IMR-90 (cell line): ENCODE data around the gene EVI5. TPM values are rescaled to one million over a fixed set of nuclear protein-coding genes. Genes with fewer than 3 reads are reported as not detected.

Experiments
- ATAC-seq: fragments of 200-7000 bp; cut with Tn5 transposase; 2 replicates; pipeline ENCODE4 v1.9.1; 2020; ENCODE audit warnings: low read depth, mild to moderate bottlenecking, moderate library complexity
- BruUV-seq: library from RNA; stranded (reverse); fragments of 400-500 nt; replicated peaks from 2 replicates; lab custom pipeline; 2021; lab: Mats Ljungman, UMichigan
- CTCF ChIA-PET: fragments of 300-600 bp; formaldehyde crosslinking; extraction: SDS; loops from one replicate; lab custom pipeline; 2021; ENCODE audit warnings: antibody characterized with exemption; lab: Yijun Ruan, JAX
- POLR2A ChIA-PET: fragments of 300-600 bp; sonication (Branson Sonifier 250); formaldehyde crosslinking; loops from one replicate; lab custom pipeline; 2022; ENCODE audit warnings: antibody characterized with exemption; ENCODE audit not compliant: unreplicated experiment; lab: Charles Lee
- DNase-seq: peaks from one replicate; pipeline ENCODE4 v3.0.0; 2013
- H2AFZ ChIP-seq: replicated peaks from 2 replicates; pipeline ENCODE3; 2013; ENCODE audit warnings: low read length, mild to moderate bottlenecking; ENCODE audit not compliant: poor library complexity
- H2AK5ac ChIP-seq: 2 replicates; pipeline ENCODE4 v1.6.1; 2013; ENCODE audit warnings: low read depth, low read length, inconsistent platforms
- H2AK9ac ChIP-seq: replicated peaks from 2 replicates; pipeline ENCODE3; 2013; ENCODE audit warnings: mild to moderate bottlenecking, low read depth, low read length, moderate library complexity; ENCODE audit not compliant: poor library complexity
- H2BK120ac ChIP-seq: 2 replicates; pipeline ENCODE4 v1.6.1; 2013; ENCODE audit warnings: low read depth, low read length, inconsistent platforms
- H2BK15ac ChIP-seq: 3 replicates; pipeline ENCODE4 v1.6.1; 2013; ENCODE audit warnings: low read depth, low read length, inconsistent platforms
- H2BK20ac ChIP-seq: 2 replicates; pipeline ENCODE4 v1.6.1; 2013; ENCODE audit warnings: low read depth, mild to moderate bottlenecking, inconsistent platforms, low read length, moderate library complexity
- H2BK5ac ChIP-seq: 2 replicates; pipeline ENCODE4 v1.6.1; 2013; ENCODE audit warnings: mild to moderate bottlenecking, low read depth, low read length, inconsistent platforms; ENCODE audit not compliant: poor library complexity, severe bottlenecking
- H3K14ac ChIP-seq: replicated peaks from 2 replicates; pipeline ENCODE4 v1.6.1; 2013; ENCODE audit warnings: low read depth, low read length, inconsistent platforms
- H3K18ac ChIP-seq: 2 replicates; pipeline ENCODE4 v1.6.1; 2013; ENCODE audit warnings: low read depth, low read length, control low read depth
- H3K23ac ChIP-seq: 2 replicates; pipeline ENCODE4 v1.6.1; 2013; ENCODE audit warnings: low read depth, low read length, inconsistent platforms
- H3K27ac ChIP-seq: 2 replicates; pipeline ENCODE4 v1.5.1; 2013; ENCODE audit warnings: mild to moderate bottlenecking, control low read depth, low read length; ENCODE audit not compliant: insufficient read depth
- H3K27me3 ChIP-seq: 2 replicates; pipeline ENCODE4 v1.6.1; 2013; ENCODE audit warnings: low read length; ENCODE audit not compliant: control insufficient read depth, insufficient read depth
- H3K36me3 ChIP-seq: 2 replicates; pipeline ENCODE4 v1.6.1; 2013; ENCODE audit warnings: low read length, mixed read lengths; ENCODE audit not compliant: control insufficient read depth, insufficient read depth
- H3K4ac ChIP-seq: 2 replicates; pipeline ENCODE4 v1.6.1; 2013; ENCODE audit warnings: low read depth, low read length, inconsistent platforms
- H3K4me1 ChIP-seq: 2 replicates; pipeline ENCODE4 v1.6.1; 2013; ENCODE audit warnings: low read length, mixed read lengths; ENCODE audit not compliant: control insufficient read depth, insufficient read depth
- H3K4me2 ChIP-seq: 2 replicates; pipeline ENCODE4 v1.6.1; 2013; ENCODE audit warnings: low read depth, mild to moderate bottlenecking, control low read depth, low read length, moderate library complexity
- H3K4me3 ChIP-seq: 2 replicates; pipeline ENCODE4 v1.5.1; 2013; ENCODE audit warnings: low read depth, mild to moderate bottlenecking, control low read depth, low read length, moderate library complexity; ENCODE audit not compliant: insufficient read depth
- H3K56ac ChIP-seq: 2 replicates; pipeline ENCODE4 v1.6.1; 2013; ENCODE audit warnings: low read length, inconsistent platforms; ENCODE audit not compliant: insufficient read depth; ENCODE audit errors: extremely low read depth
- H3K79me1 ChIP-seq, 2 experiments: 2 replicates each; pipeline ENCODE4 v1.6.1; 2013; ENCODE audit warnings: low read length in 2 of 2, inconsistent platforms in 1 of 2, low read depth in 1 of 2
- H3K9ac ChIP-seq: 2 replicates; pipeline ENCODE4 v1.6.1; 2013; ENCODE audit warnings: low read depth, low read length, control low read depth
- H3K9me1 ChIP-seq: 2 replicates; pipeline ENCODE4 v1.6.1; 2013; ENCODE audit warnings: low read length, inconsistent platforms; ENCODE audit not compliant: insufficient read depth
- H3K9me3 ChIP-seq: 2 replicates; pipeline ENCODE4 v1.6.1; 2013; ENCODE audit warnings: low read length; ENCODE audit not compliant: control insufficient read depth, insufficient read depth
- H4K20me1 ChIP-seq: 2 replicates; pipeline ENCODE4 v1.6.1; 2013; ENCODE audit warnings: low read length, inconsistent platforms; ENCODE audit not compliant: insufficient read depth
- H4K5ac ChIP-seq: 2 replicates; pipeline ENCODE4 v1.6.1; 2013; ENCODE audit warnings: mild to moderate bottlenecking, low read depth, low read length, control low read depth
- H4K8ac ChIP-seq, 2 experiments: 2 replicates each; pipeline ENCODE4 v1.6.1; 2013; ENCODE audit warnings: low read depth in 2 of 2, low read length in 2 of 2, control low read depth in 1 of 2, inconsistent platforms in 1 of 2
- H4K91ac ChIP-seq: 2 replicates; pipeline ENCODE4 v1.6.1; 2013; ENCODE audit warnings: low read depth, low read length, inconsistent platforms; ENCODE audit not compliant: insufficient read depth
- BHLHE40 ChIP-seq: fragments of 150-350 bp; IDR thresholded peaks from 2 replicates; pipeline ENCODE4 v1.6.1; 2016; ENCODE audit warnings: mild to moderate bottlenecking, low read depth, low read length
- CEBPB ChIP-seq: IDR thresholded peaks from 2 replicates; pipeline ENCODE4 v1.6.1; 2012; ENCODE audit warnings: low read depth, low read length, improper control_type of control experiment
- FOS ChIP-seq: fragments of 150-350 bp; IDR thresholded peaks from 2 replicates; pipeline ENCODE4 v1.6.1; 2016; ENCODE audit warnings: low read depth, low read length
- MAFK ChIP-seq: IDR thresholded peaks from 2 replicates; pipeline ENCODE4 v1.6.1; 2012; ENCODE audit warnings: low read depth, low read length, improper control_type of control experiment
- MAZ ChIP-seq: IDR thresholded peaks from 2 replicates; pipeline ENCODE4 v1.6.1; 2012; ENCODE audit warnings: low read depth, mild to moderate bottlenecking, low read length, improper control_type of control experiment, moderate library complexity, borderline replicate concordance
- RAD21 ChIP-seq: IDR thresholded peaks from 2 replicates; pipeline ENCODE4 v1.6.1; 2012; ENCODE audit warnings: low read length, improper control_type of control experiment
- RCOR1 ChIP-seq: IDR thresholded peaks from 2 replicates; pipeline ENCODE4 v1.6.1; 2012; ENCODE audit warnings: mild to moderate bottlenecking, low read length, improper control_type of control experiment; ENCODE audit not compliant: insufficient replicate concordance
- SMC3 ChIP-seq: fragments of 150-350 bp; IDR thresholded peaks from 2 replicates; pipeline ENCODE4 v1.6.1; 2016; ENCODE audit warnings: low read depth, mild to moderate bottlenecking, antibody characterized with exemption, low read length, moderate library complexity
- USF2 ChIP-seq: fragments of 150-350 bp; IDR thresholded peaks from 2 replicates; pipeline ENCODE4 v1.6.1; 2017; ENCODE audit warnings: mild to moderate bottlenecking, antibody characterized with exemption, low read length, low read depth
- WGBS, 2 experiments: methylation state at CpG; one replicate each; pipeline versions ENCODE4 v1.1.5 to v1.1.7; 2013; ENCODE audit warnings: missing lambda C conversion rate in 2 of 2; ENCODE audit not compliant: insufficient read length in 1 of 2; ENCODE audit errors: extremely low coverage in 2 of 2; 5-methylcytosine and 5-hydroxymethylcytosine counted together
- dilution Hi-C: fragments of 300-500 bp; cut with HindIII; formaldehyde crosslinking; loops from one replicate; pipeline ENCODE4 v1.14.3; 2018; ENCODE audit warnings: low sequenced_read_pairs; ENCODE audit not compliant: unreplicated experiment
- in situ Hi-C: fragments of 300-500 bp; cut with MboI; formaldehyde crosslinking; loops from 3 replicates; pipeline ENCODE4 v1.14.3; 2019; ENCODE audit warnings: low sequenced_read_pairs, inconsistent platforms, mixed read lengths
- intact Hi-C: fragments of 100-400 bp; cut with micrococcal nuclease; formaldehyde crosslinking; loops from 2 replicates; pipeline ENCODE4 v1.10.0; 2022
- polyA plus RNA-seq, 3 experiments: library from polyadenylated mRNA; depleted of rRNA; stranded (reverse); fragments of >200 nt; gene quantifications; 2 replicates each; pipeline ENCODE4 v1.2.3, GENCODE V29; 2012; ENCODE audit warnings: low replicate concordance in 1 of 3
- total RNA-seq: library from RNA; depleted of rRNA; stranded (reverse); fragments of >200 nt; gene quantifications from 2 replicates; pipeline ENCODE4 v1.2.3, GENCODE V29; 2012
- TF ChIP-seq, protein P1 (sequence below): fragments of 150-350 bp; IDR thresholded peaks from 2 replicates; pipeline ENCODE4 v1.6.1; 2016; ENCODE audit warnings: low read depth, mild to moderate bottlenecking, low read length, moderate library complexity, borderline replicate concordance

Gene EVI5
- total and polyA plus RNA-seq, 2 of the 4 experiments (the other 2 are of a cell fraction) = 13.9 to 26.9 TPM

GRCh38 chr1:92707292-92707691, 77.6 kb downstream of the EVI5 start:
- in situ Hi-C loops = no loop called here

More at GRCh38 chr1:92707292-92707691, 77.6 kb downstream of the EVI5 start:
- Histone ChIP-seq H3K9me3 (no peaks in the 10 kb centered on the region), H3K14ac (no peak overlapping the region), H2BK20ac (no peak overlapping the region), H4K5ac (no peak overlapping the region), H3K23ac (no peak overlapping the region), H2AK5ac (no peak overlapping the region), H3K36me3 (no peaks in the 10 kb centered on the region), H2AK9ac (no peak overlapping the region), H3K56ac (no peak overlapping the region), H4K91ac (no peak overlapping the region), H2BK120ac (no peak overlapping the region), H3K4ac (no peak overlapping the region), H2BK15ac (no peak overlapping the region), H3K9ac (no peak overlapping the region), H3K27me3 (no peaks in the 10 kb centered on the region), H2AFZ (no peak overlapping the region), H3K4me2 (no peak overlapping the region), H3K4me3 (no peak overlapping the region), H4K8ac (no peak overlapping the region), H4K20me1 (peaks cover 5% of the 10 kb centered on the region; the same call in 1 of the 2 replicates), H3K9me1 (peaks cover 4% of the 10 kb centered on the region; the same call in 1 of the 2 replicates), H2BK5ac (no peak overlapping the region), H3K4me1 (peaks cover 5% of the 10 kb centered on the region), H3K27ac (no peak overlapping the region), H3K79me1 (peaks cover 15 to 39% of the 10 kb centered on the region in 2 experiments; a peak in 3 of 4 replicates), H3K18ac (no peak overlapping the region)
- no TSS peak for BruUV-seq
- ChIA-PET CTCF (interaction anchor here (0.8 kb wide), 1 partner anchor 253 kb away, joined by 3 read pairs; no protein-coding TSS in a partner anchor), POLR2A (no interaction called here)
- intact Hi-C loops = no loop called here
- DNase-seq = no peak
- TF ChIP-seq, protein P1, sequence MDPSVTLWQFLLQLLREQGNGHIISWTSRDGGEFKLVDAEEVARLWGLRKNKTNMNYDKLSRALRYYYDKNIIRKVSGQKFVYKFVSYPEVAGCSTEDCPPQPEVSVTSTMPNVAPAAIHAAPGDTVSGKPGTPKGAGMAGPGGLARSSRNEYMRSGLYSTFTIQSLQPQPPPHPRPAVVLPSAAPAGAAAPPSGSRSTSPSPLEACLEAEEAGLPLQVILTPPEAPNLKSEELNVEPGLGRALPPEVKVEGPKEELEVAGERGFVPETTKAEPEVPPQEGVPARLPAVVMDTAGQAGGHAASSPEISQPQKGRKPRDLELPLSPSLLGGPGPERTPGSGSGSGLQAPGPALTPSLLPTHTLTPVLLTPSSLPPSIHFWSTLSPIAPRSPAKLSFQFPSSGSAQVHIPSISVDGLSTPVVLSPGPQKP = no peak
- TF ChIP-seq BHLHE40 (no peak), MAZ (no peak), RAD21 (no peak), RCOR1 (no peak), USF2 (no peak), CEBPB (no peak), FOS (no peak), MAFK (no peak), SMC3 (no peak)
- dilution Hi-C loops = no loop called here
- no peak for ATAC-seq
- WGBS, 2 experiments = no CpG with 5 or more reads among the region's 2 CpGs
